HG03521 (cell line): ENCODE results near the gene WFDC1.

ENCODE experiments used
- ATAC-seq: cut with Tn5 transposase; IDR thresholded peaks from one replicate; pipeline ENCODE4 v1.9.1; 2021; ENCODE audit warnings: mild to moderate bottlenecking, moderate library complexity; ENCODE audit not compliant: unreplicated experiment

The WFDC1 gene

DNA sequence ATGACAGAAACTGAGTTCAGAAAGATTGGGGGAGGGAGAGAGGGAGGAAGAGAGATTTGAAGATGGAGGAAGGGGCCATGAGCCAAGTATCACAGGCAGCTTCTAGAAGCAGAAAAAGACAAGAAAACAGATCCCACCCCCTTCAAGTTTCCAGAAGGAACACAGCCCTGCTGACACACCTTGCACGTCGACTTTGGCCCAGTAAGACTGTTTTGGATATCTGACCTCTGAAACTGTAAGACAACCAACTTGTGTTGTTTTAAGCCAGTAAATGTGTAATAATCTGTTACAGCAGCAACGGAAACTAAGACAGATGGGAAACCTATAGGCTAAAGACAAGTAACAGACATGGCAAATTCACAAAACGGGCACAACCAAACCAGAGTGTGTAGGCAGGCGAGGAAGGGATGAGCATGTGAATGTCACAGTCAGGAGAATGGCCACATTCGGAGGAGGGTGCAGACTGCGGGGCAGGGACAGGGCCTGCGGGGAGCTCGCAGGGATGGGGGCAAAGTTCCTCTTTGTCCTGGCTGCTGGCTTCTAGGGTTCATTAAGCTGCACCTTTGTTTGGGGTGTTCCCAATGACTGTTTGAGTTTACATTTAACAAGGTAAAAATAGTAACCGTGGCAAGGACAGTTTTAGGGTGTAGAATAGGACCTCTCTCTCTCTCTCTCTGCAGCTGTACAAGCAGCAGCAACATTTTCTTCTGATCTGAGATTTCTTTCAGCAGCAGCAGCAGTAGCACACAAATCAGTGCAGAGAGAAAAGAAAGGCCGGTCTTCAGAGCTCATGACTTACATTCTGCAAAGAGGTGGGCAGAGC, 55.4 kb downstream of the WFDC1 start:
- no peak for ATAC-seq

- no peak for ATAC-seq
These were observed 56.2 kb downstream of the WFDC1 start for GRCh38 chr16:84350685-84351400.

DNA sequence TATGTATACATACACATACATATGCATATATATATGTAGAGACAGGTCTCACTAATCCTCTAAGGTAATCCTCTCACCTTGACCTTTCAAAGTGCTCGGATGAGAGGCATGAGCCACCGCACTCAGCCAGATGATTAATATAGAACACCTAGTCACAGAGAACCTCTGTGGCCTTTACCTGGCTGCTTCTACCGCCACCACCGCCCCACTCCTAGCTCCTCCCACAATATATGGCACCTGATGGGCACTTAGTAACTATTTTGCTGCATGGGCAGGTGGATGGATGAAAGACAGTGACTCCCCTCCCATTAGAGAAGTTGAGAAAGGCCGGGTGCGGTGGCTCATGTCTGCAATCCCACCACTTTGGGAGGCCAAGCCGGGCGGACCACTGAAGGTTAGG, 57.0 kb downstream of the WFDC1 start:
- ATAC-seq = no peak

GRCh38 chr16:84354306-84354705, 59.6 kb downstream of the WFDC1 start:
- no peak for ATAC-seq

DNA sequence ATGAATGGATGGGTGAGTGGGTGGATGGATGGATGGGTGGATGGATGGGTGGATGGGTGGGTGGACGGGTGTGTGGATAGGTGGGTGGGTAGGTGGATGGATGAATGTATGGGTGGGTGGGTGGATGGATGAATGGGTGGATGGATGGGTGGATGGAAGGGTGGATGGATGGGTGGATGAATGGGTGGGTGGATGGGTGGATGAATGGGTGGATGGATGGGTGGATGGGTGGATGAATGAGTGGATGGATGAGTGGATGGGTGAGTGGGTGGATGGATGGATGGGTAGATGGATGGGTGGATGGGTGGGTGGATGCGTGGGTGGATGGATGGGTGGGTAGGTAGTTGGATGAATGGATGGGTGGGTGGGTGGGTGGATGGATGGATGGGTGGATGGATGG, 60.5 kb downstream of the WFDC1 start:
- ATAC-seq = no peak

DNA sequence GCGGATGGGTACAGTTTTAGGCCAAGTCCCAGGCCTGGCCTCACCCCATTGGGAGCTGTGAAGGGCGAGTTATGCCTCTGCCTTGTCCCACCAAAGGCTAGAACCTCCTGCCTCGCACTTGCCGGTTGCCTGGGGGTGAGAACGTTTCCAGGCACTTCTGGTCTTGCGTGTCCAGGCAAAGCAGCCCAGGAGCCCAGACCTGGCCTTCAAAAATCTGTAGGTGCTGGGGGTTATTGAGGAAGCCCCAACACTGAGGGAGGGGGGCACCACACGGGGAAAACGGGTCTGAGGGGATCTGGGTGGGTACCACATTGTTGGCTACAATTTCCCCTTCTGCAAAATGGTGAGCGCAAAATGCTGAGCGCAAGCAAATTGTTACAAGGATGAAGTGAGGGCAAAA, 61.5 kb downstream of the WFDC1 start:
- ATAC-seq = no peak

DNA sequence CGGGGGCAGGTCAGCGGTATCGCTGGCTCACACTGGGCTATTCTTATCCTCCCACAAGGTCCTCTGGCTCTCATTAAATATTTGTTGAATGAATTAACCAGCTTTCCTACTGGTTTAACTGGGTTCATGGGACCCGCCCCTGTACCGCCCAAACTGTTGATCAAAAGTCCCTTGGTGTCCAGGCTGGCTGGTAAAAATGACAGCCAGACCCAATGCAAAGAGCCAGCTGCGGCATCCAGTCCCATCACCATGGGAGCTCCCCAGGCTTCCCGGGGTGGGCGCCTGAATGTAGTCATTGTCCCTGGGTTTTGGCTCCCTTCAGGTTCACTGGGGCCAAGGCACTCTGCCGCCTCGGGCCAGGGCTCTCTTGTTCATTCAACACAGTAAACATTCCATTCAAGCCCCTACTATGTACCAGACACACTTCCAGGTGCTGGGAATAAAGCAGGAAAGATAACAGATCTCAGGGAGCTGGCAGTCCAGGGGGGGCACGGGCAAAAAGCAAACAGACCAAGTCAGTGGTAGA, 62.0 kb downstream of the WFDC1 start:
- no peak for ATAC-seq

- no peak for ATAC-seq
These were observed 62.5 kb downstream of the WFDC1 start for GRCh38 chr16:84357191-84357651.

DNA sequence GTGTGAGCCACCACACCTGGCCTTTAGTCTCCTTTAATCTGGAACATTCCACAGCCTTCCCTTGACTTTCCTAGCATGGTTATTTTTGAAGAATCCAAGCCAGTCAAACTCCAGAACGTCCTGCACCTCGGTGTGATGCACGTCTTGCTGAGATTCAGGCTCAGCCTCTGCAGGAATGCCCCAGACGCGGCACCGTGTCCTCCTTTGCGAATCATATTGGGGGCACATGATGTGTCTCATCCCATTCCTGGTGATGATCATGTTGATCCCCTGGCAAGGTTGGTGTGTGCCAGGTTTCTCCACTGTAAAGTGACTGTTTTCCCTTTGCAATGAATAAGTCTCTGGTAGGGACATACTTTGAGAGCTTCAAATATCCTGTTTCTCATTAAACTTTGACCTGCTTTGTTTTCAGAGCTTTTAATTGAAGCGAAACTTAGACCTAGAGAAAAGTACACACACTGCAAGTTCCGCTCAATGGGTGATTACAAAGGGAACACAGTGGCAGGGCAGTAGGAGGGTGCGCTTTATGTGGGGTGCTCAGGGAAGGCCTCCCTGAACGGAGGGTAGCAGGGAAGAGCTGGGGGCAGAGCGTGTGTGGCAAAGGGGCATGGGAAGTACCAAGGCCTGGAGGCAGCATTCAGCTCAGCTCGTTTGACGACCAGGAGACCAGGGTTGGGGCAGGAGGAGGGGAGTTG, 64.1 kb downstream of the WFDC1 start:
- ATAC-seq = no peak

DNA sequence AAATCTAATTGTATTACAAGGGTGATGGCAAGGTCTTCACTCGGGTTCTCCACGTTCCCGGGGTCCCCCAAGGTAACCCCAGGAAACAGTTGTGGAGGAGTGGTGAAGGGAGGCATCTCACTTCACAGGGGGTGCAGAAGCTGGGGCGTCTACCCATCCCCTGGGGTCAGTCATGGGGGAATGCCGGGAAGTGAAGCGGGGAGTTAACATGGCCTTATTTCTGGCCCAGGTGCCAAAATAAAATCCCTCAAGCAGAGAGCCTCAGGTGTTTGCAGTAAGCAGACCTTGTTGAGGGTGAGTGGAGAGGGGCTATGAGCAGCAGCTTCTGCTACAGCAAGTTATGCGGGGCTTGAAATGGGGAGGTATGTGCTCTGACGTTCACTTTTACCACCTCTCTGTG, 64.6 kb downstream of the WFDC1 start:
- no peak for ATAC-seq

GRCh38 chr16:84360170-84360569, 65.5 kb downstream of the WFDC1 start:
- no peak for ATAC-seq

- no peak for ATAC-seq
These were observed 66.1 kb downstream of the WFDC1 start for GRCh38 chr16:84360748-84361147.

GRCh38 chr16:84361546-84361945, 66.9 kb downstream of the WFDC1 start:
- ATAC-seq = no peak

GRCh38 chr16:84362471-84362941, 67.8 kb downstream of the WFDC1 start:
- ATAC-seq = no peak

- no peak for ATAC-seq
These were observed 71.5 kb downstream of the WFDC1 start for GRCh38 chr16:84366208-84366607.

DNA sequence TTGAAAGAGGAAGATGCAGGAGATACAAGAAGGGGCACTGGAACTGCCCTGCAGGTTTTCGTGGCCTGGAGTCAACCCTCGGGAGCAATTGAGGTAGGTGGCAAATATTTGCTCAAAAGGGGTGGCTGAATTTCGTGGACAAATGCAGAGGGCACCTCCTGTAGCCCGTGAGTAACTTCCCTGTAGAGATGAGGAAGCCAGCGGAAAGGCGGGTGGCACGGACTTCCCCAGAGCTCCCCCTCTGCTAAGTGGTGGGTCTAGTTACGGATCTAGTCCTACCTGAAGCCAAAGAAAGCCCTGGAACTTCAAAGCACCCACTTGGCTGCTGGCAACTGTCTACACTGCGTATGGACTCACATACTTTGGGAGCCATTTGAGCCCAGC, 72.6 kb downstream of the WFDC1 start:
- ATAC-seq = no peak

- ATAC-seq = no peak
These were observed 73.2 kb downstream of the WFDC1 start for GRCh38 chr16:84367750-84368307.

- no peak for ATAC-seq
These were observed 73.8 kb downstream of the WFDC1 start, which contains the start of gene ATP2C2 for GRCh38 chr16:84368308-84368996. Gene ATP2C2, plus strand, starts transcription at chr16:84368538. Its CDS starts 78 bp downstream, at chr16:84368616.

DNA sequence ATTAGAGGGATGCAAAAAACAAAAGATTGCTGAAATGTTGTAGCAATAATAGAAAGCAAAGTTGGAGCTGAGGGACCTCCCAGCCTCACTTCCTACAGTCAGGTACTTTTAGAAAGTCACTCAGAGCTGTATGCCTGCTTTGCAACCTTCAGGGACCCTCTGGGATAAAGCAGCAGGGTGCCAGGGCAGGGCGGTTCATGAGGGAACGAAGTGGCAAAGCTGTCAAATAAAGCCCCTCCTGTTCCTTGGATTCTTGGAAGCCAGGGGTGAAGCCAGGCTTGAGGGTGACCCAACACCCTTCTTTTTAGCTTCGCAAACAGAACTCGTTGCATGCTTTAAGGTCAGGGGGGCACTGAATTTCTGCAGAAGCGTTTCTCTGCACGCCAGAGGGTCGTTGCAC, 74.4 kb downstream of the WFDC1 start:
- ATAC-seq = no peak

GRCh38 chr16:84369938-84370627, 75.4 kb downstream of the WFDC1 start:
- no peak for ATAC-seq
